DMS114 treated with DMSO at 0.1 percent for 48 hours (cell line): ENCODE results near the gene ENO1.
"Not testable (repeated sequence)": the region's sequence is repeated elsewhere in the genome, so short reads cannot be mapped to it uniquely, and the experiment has no call there.

Source experiments
- DNase-seq: peaks from one replicate; lab custom pipeline; 2025; ENCODE audit not compliant: unreplicated experiment; lab: John Stamatoyannopoulos, UW

Gene ENO1

GRCh38 chr1:8897505-8897904 lies 19.0 kb upstream of the ENO1 start:
- DNase-seq = not testable (repeated sequence)

- not testable (repeated sequence) for DNase-seq
These were observed 18.3 kb upstream of the ENO1 start for GRCh38 chr1:8896775-8897174.

- no peak for DNase-seq
These were observed 13.5 kb upstream of the ENO1 start for GRCh38 chr1:8892026-8892425.

DNA sequence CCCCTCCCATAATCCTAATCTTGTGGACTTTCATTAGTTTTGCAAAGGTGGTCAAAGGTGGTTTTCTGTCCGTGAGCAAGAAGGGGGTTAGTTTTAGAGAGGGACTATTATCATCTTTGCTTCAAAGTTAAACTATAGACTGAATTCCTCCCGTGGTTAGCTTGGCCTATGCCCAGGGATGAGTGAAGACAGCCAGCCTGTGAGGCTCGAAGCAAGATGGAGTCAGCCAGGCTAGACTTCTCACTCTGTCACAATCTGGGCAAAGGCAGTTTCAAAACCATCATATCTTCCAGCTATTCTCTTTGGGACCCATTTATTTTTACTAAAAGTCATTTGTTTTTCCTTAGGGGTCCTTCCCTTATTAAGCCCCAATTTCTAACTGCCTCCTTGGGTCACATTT lies 12.9 kb upstream of the ENO1 start:
- DNase-seq = no peak

DNA sequence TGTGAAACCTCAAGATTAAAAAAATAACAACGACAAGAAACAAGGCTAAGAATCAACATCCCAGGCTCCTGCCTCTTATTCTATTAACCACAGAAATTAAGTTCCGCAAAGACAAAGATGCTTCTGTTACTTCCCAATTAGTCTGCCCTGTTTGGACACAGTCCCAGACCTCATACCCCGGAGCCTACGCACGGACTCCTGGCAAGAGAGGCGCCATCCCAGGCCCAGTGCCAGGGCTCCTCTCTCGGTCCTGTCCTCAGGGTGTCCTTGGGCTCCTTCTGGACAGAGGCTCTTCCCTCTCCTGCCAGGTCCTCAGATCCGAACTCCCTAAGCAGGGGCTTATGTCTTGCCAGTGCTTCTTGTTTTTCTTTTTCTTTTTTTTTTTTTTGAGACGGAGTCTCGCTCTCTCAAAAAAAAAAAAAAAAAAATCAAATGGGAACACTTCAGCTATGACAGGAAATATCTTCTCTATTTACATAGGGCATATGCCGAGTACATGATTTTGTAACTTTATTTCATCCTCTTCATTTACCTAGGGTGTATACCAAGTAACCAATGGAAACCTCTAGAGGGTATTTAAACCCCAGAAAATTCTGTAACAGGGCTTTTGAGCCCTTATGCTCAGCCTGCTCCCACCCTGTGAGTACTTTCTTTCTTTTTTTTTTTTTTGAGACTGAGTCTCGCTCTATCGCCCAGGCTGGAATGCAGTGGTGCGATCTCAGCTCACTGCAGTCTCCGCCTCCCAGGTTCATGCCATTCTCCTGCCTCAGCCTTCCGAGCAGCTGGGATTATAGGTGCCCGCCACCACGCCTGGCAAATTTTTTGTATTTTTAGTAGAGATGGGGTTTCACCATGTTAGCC lies 11.7 kb upstream of the ENO1 start:
- DNase-seq = no peak

DNA sequence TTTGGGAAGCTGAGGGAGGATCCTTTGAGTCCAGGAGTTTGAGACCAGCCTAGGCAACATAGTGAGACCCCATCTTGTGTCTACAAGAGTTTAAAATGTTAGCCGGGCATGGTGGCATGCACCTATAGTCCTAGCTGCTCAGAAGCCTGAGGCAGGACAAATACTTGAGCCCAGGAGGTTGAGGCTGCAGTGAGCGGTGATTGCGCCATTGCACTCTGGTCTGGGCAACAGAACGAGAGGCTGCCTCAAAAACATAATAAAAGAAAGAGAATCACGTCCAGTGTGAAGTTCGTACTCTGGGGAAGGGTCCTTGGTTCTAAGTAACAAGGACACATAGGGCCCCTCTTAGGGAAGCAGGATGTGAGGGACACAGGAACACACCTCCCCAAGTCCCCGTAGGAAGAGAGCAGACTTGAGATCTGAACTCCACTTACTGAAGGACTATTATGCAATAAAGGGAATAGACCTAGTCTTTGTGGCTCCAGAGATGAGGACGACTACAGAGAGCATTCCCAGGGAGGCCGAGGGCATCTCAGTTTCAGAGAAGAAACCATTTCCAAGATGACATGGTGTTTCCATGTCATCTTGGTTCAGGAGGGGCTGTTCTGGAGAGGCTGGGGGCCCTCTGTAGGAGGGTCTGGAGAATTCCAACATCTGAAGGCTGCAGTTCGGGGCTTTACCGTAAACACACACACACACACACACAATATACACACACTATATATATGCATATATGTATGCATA lies 10.8 kb upstream of the ENO1 start:
- DNase-seq = no peak

- no peak for DNase-seq
These were observed 8.1 kb upstream of the ENO1 start for GRCh38 chr1:8886589-8886988.

DNA sequence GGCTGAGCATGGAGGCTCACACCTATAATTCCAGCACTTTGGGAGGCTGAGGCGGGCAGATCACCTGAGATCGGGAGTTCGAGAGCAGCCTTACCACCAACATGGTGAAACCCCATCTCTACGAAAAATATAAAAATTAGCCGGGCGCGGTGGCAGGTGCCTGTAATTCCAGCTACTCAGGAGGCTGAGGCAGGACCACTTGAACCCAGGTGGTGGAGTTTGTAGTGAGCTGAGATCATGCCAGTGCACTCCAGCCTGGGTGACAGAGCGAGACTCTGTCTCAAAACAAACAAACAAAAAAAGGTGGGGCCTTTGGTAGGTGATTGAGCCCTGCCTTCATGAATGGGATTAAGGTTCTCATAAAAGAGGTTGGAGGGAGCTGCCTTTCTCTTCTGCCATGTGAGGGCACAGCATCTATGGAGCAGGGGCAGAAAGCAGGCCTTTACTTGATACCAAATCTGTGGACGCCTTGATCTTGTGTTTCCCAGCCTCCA lies 7.6 kb upstream of the ENO1 start:
- DNase-seq = not testable (repeated sequence)

DNA sequence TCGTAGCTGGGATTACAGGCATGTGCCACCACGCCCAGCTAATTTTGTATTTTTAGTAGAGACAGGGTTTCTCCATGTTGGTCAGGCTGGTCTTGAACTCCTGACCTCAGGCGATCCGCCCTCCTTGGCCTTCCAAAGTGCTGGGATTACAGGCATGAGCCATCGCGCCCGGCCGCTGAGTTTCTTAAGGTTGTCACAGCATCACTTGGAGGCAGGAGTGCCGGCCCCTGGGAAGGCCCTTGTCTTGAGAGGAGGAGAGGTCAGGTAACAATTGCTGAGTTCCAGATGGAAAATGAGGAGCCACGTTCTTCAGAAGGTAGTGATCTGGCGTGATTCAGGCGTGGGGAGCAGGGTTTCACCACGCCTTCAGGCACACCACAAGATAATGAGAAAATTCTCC lies 5.6 kb upstream of the ENO1 start:
- not testable (repeated sequence) for DNase-seq

GRCh38 chr1:8883491-8883890 lies 5.0 kb upstream of the ENO1 start:
- DNase-seq = no peak

DNA sequence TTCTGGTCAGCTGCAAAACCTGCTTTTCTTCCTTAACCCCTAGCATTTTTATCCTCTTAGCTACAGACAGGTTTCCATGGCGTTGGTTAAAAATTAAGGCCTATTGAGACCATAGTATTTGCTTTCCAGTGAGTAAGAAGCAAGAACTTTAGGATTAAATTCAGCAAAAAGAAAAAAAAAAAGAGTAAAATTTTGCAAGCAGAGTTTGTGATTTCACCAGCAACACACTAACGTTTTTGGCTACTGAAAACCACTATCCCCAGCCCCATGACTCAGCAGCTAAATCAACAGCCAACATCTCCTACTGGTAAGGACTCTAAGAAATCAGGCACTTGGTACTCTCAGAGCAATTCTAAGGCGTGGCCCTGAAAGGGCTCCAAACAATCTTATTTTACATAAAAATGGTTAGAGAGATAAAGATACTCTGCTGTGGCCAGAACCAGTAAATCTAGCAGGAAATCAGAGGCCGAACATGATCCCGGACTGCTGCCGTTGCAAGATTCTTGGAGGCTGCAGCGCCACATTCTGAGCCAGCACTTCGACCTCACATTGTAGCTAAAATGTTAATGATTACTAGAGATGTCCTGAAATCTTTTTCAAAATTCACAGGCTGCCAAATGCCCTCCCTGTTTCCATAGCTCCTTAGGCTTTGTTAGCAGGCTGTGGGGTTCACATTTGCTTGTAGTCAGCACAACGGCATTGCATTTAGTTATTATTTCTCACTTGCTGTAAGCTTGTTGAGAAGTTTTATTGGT lies 1.6 kb upstream of the ENO1 start:
- peak; percentile 25 for DNase-seq

DNA sequence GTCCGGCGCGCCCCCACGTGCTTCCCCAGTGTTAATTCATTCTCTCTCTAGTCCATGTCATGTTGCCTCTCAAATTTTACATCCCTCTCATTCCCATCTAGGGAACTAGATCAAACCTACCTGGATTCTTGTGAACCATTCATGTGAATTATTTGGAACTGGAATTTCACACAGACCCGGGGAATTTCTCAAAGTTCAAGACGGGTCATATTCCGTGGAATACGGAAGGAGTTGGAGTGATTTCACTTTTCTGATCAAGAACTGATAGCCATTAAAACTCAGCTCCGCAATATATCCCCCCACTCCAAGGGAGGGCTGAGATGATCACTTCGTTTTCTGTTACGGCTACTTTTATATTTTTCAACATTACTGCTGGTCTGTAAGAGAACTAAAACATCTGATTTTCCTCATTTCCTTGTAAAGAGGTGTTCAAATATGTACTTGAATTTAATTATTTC lies 1.0 kb upstream of the ENO1 start:
- peak; percentile 58 for DNase-seq

- peak; percentile 88 for DNase-seq
These were observed 395 bp upstream of the ENO1 start for GRCh38 chr1:8878698-8879463.

DNA sequence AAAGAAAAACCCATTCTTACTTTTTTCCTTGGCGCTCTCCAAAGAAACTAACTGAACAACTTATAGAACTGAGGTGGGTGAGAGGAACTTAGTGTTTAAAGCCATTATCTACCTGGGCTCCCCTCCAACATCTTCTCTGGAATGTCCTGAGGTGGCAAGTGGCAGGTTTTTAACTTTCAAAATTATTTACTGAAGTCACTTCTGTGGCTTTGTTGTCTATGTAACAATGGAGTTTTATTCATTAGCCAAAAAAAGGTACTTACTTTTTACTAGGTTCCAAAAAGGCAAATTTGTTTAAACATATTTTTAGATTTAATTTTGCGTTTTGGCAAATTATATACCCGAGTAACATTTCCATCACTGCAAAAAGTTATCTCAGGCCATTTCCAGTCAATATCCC lies 2.4 kb downstream of the ENO1 start:
- no peak for DNase-seq

DNA sequence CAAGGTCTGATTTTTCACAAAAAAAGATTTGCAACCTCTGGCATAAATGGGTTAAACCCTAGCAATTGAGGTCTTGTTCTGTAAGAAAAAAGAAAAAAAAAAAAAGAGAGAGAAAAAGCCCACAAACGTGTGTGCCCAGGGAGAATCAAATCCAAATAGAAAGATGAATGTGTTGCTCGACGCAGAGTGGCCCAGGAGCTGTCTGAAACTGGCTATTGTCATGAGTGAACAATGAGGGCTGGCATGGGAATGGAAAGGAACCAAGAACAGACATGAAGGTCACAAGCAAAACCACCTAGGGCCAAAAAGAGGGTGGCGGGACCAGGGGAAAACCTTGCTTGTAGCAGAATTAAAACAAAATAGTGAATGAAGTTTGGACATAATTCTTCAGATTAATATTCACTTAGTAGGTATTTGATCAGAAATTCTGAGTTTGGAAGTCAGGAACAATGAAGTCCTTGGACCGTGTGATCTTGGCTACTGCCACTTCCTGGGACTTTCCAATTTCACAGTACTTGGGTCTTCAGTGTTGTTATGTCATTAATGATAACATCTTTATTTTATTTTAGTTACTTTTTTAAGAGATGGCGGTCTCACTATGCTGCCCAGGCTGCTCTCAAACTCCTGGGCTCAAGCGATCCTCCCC lies 3.1 kb downstream of the ENO1 start:
- no peak for DNase-seq

- no peak for DNase-seq
These were observed 4.0 kb downstream of the ENO1 start for GRCh38 chr1:8874230-8875201.

GRCh38 chr1:8873506-8874229 lies 4.8 kb downstream of the ENO1 start:
- no peak for DNase-seq

- no peak for DNase-seq
These were observed 5.5 kb downstream of the ENO1 start for GRCh38 chr1:8873001-8873400.
